Endodermal cell (in vitro differentiated cells): ENCODE results near the gene RIPOR2. TPM values are rescaled to one million over a fixed set of nuclear protein-coding genes. Genes with fewer than 3 reads are reported as not detected.

ENCODE experiments used
- DNase-seq: peaks from one replicate; pipeline ENCODE4 v3.0.0-alpha.2; 2017
- H3K27ac ChIP-seq: 2 replicates; pipeline ENCODE4 v1.5.1; 2013; ENCODE audit warnings: mild to moderate bottlenecking, low read depth, low read length, moderate library complexity
- H3K27me3 ChIP-seq: 2 replicates; pipeline ENCODE4 v1.6.1; 2013; ENCODE audit warnings: mild to moderate bottlenecking, low read length, moderate library complexity; ENCODE audit not compliant: insufficient read depth, control insufficient read depth, poor library complexity, severe bottlenecking
- H3K36me3 ChIP-seq: 2 replicates; pipeline ENCODE4 v1.7.0; 2013; ENCODE audit warnings: mild to moderate bottlenecking, low read length, moderate library complexity; ENCODE audit not compliant: control insufficient read depth, insufficient read depth
- H3K4me1 ChIP-seq: one replicate; pipeline ENCODE4 v1.7.0; 2013; ENCODE audit warnings: low read length; ENCODE audit not compliant: control insufficient read depth, insufficient read depth
- H3K4me3 ChIP-seq: 2 replicates; pipeline ENCODE4 v1.5.1; 2013; ENCODE audit warnings: mild to moderate bottlenecking, low read length, moderate library complexity
- H3K9ac ChIP-seq: 2 replicates; pipeline ENCODE4 v1.6.1; 2013; ENCODE audit warnings: mild to moderate bottlenecking, low read length, moderate library complexity; ENCODE audit not compliant: poor library complexity, severe bottlenecking; ENCODE audit errors: extremely low read depth
- H3K9me3 ChIP-seq: 2 replicates; pipeline ENCODE4 v1.6.1; 2013; ENCODE audit warnings: mild to moderate bottlenecking, low read length, moderate library complexity; ENCODE audit not compliant: control insufficient read depth
- H3K27ac Mint-ChIP-seq: 2 replicates; pipeline ENCODE4 v1.8.0; 2020; ENCODE audit warnings: mixed read lengths
- H3K27me3 Mint-ChIP-seq: 2 replicates; pipeline ENCODE4 v1.8.0; 2021; ENCODE audit warnings: mild to moderate bottlenecking, mixed read lengths; ENCODE audit not compliant: insufficient read depth
- H3K36me3 Mint-ChIP-seq: 2 replicates; pipeline ENCODE4 v1.8.0; 2020; ENCODE audit warnings: low read depth, mixed read lengths
- H3K4me1 Mint-ChIP-seq: 2 replicates; pipeline ENCODE4 v1.8.0; 2020; ENCODE audit warnings: mixed read lengths
- H3K4me3 Mint-ChIP-seq: 2 replicates; pipeline ENCODE4 v1.8.0; 2020; ENCODE audit warnings: mild to moderate bottlenecking, moderate library complexity, mixed read lengths
- H3K9me3 Mint-ChIP-seq: 2 replicates; pipeline ENCODE4 v1.8.0; 2020; ENCODE audit warnings: mild to moderate bottlenecking, mixed read lengths
- CTCF ChIP-seq: fragments of 200-600 bp; sonication (generic); conservative IDR thresholded peaks from 2 replicates; pipeline ENCODE4 v1.5.0; 2021; ENCODE audit warnings: antibody characterized with exemption, mild to moderate bottlenecking
- WGBS, 2 experiments: methylation state at CpG; one replicate each; pipeline versions ENCODE4 v1.1.5 to v1.1.7; 2013; ENCODE audit warnings: missing lambda C conversion rate in 2 of 2, mixed read lengths in 1 of 2; ENCODE audit not compliant: insufficient coverage in 1 of 2, insufficient read length in 1 of 2; 5-methylcytosine and 5-hydroxymethylcytosine counted together
- total RNA-seq, 2 donors: library from RNA; stranded (reverse); fragmentation: NEBNext Ultra II Directional in 1 of 2; extraction: Animal tissue kit (Norgen Biotek cat#: 25700) in 1 of 2; gene quantifications; 2 replicates in 1 of 2; 3 replicates in 1 of 2; pipeline ENCODE4 v1.2.1, GENCODE V29; 2021

The RIPOR2 gene
- total RNA-seq, 2 donors from 2014 or later: 9.3 to 10.4 TPM

GRCh38 chr6:24931296-24931695 is 4.5 kb downstream of the RIPOR2 start:
- Mint-ChIP-seq H3K27me3 (no peaks in the 10 kb centered on the region), H3K4me1 (peaks cover 60% of the 10 kb centered on the region), H3K9me3 (peaks cover 6% of the 10 kb centered on the region), H3K27ac (no peak overlapping the region), H3K4me3 (no peak overlapping the region), H3K36me3 (peaks cover 5% of the 10 kb centered on the region)
- peak; percentile 45 for DNase-seq
- Histone ChIP-seq H3K36me3 (no peaks in the 10 kb centered on the region), H3K4me1 (peaks cover 18% of the 10 kb centered on the region), H3K27ac (no peak overlapping the region), H3K9me3 (no peaks in the 10 kb centered on the region), H3K9ac (no peak overlapping the region), H3K27me3 (no peaks in the 10 kb centered on the region), H3K4me3 (no peak overlapping the region)
- no peak for TF ChIP-seq CTCF

- no peak for DNase-seq
- Mint-ChIP-seq H3K27me3 (no peaks in the 10 kb centered on the region), H3K27ac (no peak overlapping the region), H3K4me3 (no peak overlapping the region), H3K4me1 (peaks cover 59% of the 10 kb centered on the region), H3K36me3 (peaks cover 5% of the 10 kb centered on the region), H3K9me3 (peaks cover 6% of the 10 kb centered on the region)
- Histone ChIP-seq H3K4me3 (no peak overlapping the region), H3K36me3 (no peaks in the 10 kb centered on the region), H3K27ac (peak overlapping the region; percentile 20), H3K27me3 (no peaks in the 10 kb centered on the region), H3K9ac (no peak overlapping the region), H3K4me1 (peaks cover 16% of the 10 kb centered on the region), H3K9me3 (no peaks in the 10 kb centered on the region)
- TF ChIP-seq CTCF: no peak
- WGBS, 2 experiments: 36 to 45% methylated on average over 1 to 2 of the region's 2 CpGs
Measured at GRCh38 chr6:24930431-24930871, 5.3 kb downstream of the RIPOR2 start.

GRCh38 chr6:24929242-24929641 is 6.5 kb downstream of the RIPOR2 start:
- Mint-ChIP-seq H3K4me3 (no peak overlapping the region), H3K27me3 (no peaks in the 10 kb centered on the region), H3K4me1 (peaks cover 61% of the 10 kb centered on the region), H3K9me3 (peaks cover 6% of the 10 kb centered on the region), H3K36me3 (peaks cover 5% of the 10 kb centered on the region), H3K27ac (no peak overlapping the region)
- no peak for DNase-seq
- H3K27me3 ChIP-seq: no peaks in the 10 kb centered on the region
- H3K9ac ChIP-seq: no peak overlapping the region
- H3K4me1 ChIP-seq: peaks cover 22% of the 10 kb centered on the region
- no peaks in the 10 kb centered on the region for H3K9me3 ChIP-seq
- H3K36me3 ChIP-seq: no peaks in the 10 kb centered on the region
- TF ChIP-seq CTCF: no peak
- 96% methylated on average over 1 of the region's 1 CpG; no CpG with 5 or more reads in 1 of the 2 experiments for WGBS, 2 experiments
- H3K27ac ChIP-seq: no peak overlapping the region
- no peak overlapping the region for H3K4me3 ChIP-seq
